IMR-90 (cell line): ENCODE data around the gene USH2A. TPM values are rescaled to one million over a fixed set of nuclear protein-coding genes. Genes with fewer than 3 reads are reported as not detected.

Experiments
- ATAC-seq: fragments of 200-7000 bp; cut with Tn5 transposase; 2 replicates; pipeline ENCODE4 v1.9.1; 2020; ENCODE audit warnings: low read depth, mild to moderate bottlenecking, moderate library complexity
- BruUV-seq: library from RNA; stranded (reverse); fragments of 400-500 nt; replicated peaks from 2 replicates; lab custom pipeline; 2021; lab: Mats Ljungman, UMichigan
- CTCF ChIA-PET: fragments of 300-600 bp; formaldehyde crosslinking; extraction: SDS; loops from one replicate; lab custom pipeline; 2021; ENCODE audit warnings: antibody characterized with exemption; lab: Yijun Ruan, JAX
- POLR2A ChIA-PET: fragments of 300-600 bp; sonication (Branson Sonifier 250); formaldehyde crosslinking; loops from one replicate; lab custom pipeline; 2022; ENCODE audit warnings: antibody characterized with exemption; ENCODE audit not compliant: unreplicated experiment; lab: Charles Lee
- DNase-seq: peaks from one replicate; pipeline ENCODE4 v3.0.0; 2013
- H2AFZ ChIP-seq: replicated peaks from 2 replicates; pipeline ENCODE3; 2013; ENCODE audit warnings: low read length, mild to moderate bottlenecking; ENCODE audit not compliant: poor library complexity
- H2AK5ac ChIP-seq: 2 replicates; pipeline ENCODE4 v1.6.1; 2013; ENCODE audit warnings: low read depth, low read length, inconsistent platforms
- H2AK9ac ChIP-seq: replicated peaks from 2 replicates; pipeline ENCODE3; 2013; ENCODE audit warnings: mild to moderate bottlenecking, low read depth, low read length, moderate library complexity; ENCODE audit not compliant: poor library complexity
- H2BK120ac ChIP-seq: 2 replicates; pipeline ENCODE4 v1.6.1; 2013; ENCODE audit warnings: low read depth, low read length, inconsistent platforms
- H2BK15ac ChIP-seq: 3 replicates; pipeline ENCODE4 v1.6.1; 2013; ENCODE audit warnings: low read depth, low read length, inconsistent platforms
- H2BK20ac ChIP-seq: 2 replicates; pipeline ENCODE4 v1.6.1; 2013; ENCODE audit warnings: low read depth, mild to moderate bottlenecking, inconsistent platforms, low read length, moderate library complexity
- H2BK5ac ChIP-seq: 2 replicates; pipeline ENCODE4 v1.6.1; 2013; ENCODE audit warnings: mild to moderate bottlenecking, low read depth, low read length, inconsistent platforms; ENCODE audit not compliant: poor library complexity, severe bottlenecking
- H3K14ac ChIP-seq: replicated peaks from 2 replicates; pipeline ENCODE4 v1.6.1; 2013; ENCODE audit warnings: low read depth, low read length, inconsistent platforms
- H3K18ac ChIP-seq: 2 replicates; pipeline ENCODE4 v1.6.1; 2013; ENCODE audit warnings: low read depth, low read length, control low read depth
- H3K23ac ChIP-seq: 2 replicates; pipeline ENCODE4 v1.6.1; 2013; ENCODE audit warnings: low read depth, low read length, inconsistent platforms
- H3K27ac ChIP-seq: 2 replicates; pipeline ENCODE4 v1.5.1; 2013; ENCODE audit warnings: mild to moderate bottlenecking, control low read depth, low read length; ENCODE audit not compliant: insufficient read depth
- H3K27me3 ChIP-seq: 2 replicates; pipeline ENCODE4 v1.6.1; 2013; ENCODE audit warnings: low read length; ENCODE audit not compliant: control insufficient read depth, insufficient read depth
- H3K36me3 ChIP-seq: 2 replicates; pipeline ENCODE4 v1.6.1; 2013; ENCODE audit warnings: low read length, mixed read lengths; ENCODE audit not compliant: control insufficient read depth, insufficient read depth
- H3K4ac ChIP-seq: 2 replicates; pipeline ENCODE4 v1.6.1; 2013; ENCODE audit warnings: low read depth, low read length, inconsistent platforms
- H3K4me1 ChIP-seq: 2 replicates; pipeline ENCODE4 v1.6.1; 2013; ENCODE audit warnings: low read length, mixed read lengths; ENCODE audit not compliant: control insufficient read depth, insufficient read depth
- H3K4me2 ChIP-seq: 2 replicates; pipeline ENCODE4 v1.6.1; 2013; ENCODE audit warnings: low read depth, mild to moderate bottlenecking, control low read depth, low read length, moderate library complexity
- H3K4me3 ChIP-seq: 2 replicates; pipeline ENCODE4 v1.5.1; 2013; ENCODE audit warnings: low read depth, mild to moderate bottlenecking, control low read depth, low read length, moderate library complexity; ENCODE audit not compliant: insufficient read depth
- H3K56ac ChIP-seq: 2 replicates; pipeline ENCODE4 v1.6.1; 2013; ENCODE audit warnings: low read length, inconsistent platforms; ENCODE audit not compliant: insufficient read depth; ENCODE audit errors: extremely low read depth
- H3K79me1 ChIP-seq, 2 experiments: 2 replicates each; pipeline ENCODE4 v1.6.1; 2013; ENCODE audit warnings: low read length in 2 of 2, inconsistent platforms in 1 of 2, low read depth in 1 of 2
- H3K9ac ChIP-seq: 2 replicates; pipeline ENCODE4 v1.6.1; 2013; ENCODE audit warnings: low read depth, low read length, control low read depth
- H3K9me1 ChIP-seq: 2 replicates; pipeline ENCODE4 v1.6.1; 2013; ENCODE audit warnings: low read length, inconsistent platforms; ENCODE audit not compliant: insufficient read depth
- H3K9me3 ChIP-seq: 2 replicates; pipeline ENCODE4 v1.6.1; 2013; ENCODE audit warnings: low read length; ENCODE audit not compliant: control insufficient read depth, insufficient read depth
- H4K20me1 ChIP-seq: 2 replicates; pipeline ENCODE4 v1.6.1; 2013; ENCODE audit warnings: low read length, inconsistent platforms; ENCODE audit not compliant: insufficient read depth
- H4K5ac ChIP-seq: 2 replicates; pipeline ENCODE4 v1.6.1; 2013; ENCODE audit warnings: mild to moderate bottlenecking, low read depth, low read length, control low read depth
- H4K8ac ChIP-seq, 2 experiments: 2 replicates each; pipeline ENCODE4 v1.6.1; 2013; ENCODE audit warnings: low read depth in 2 of 2, low read length in 2 of 2, control low read depth in 1 of 2, inconsistent platforms in 1 of 2
- H4K91ac ChIP-seq: 2 replicates; pipeline ENCODE4 v1.6.1; 2013; ENCODE audit warnings: low read depth, low read length, inconsistent platforms; ENCODE audit not compliant: insufficient read depth
- BHLHE40 ChIP-seq: fragments of 150-350 bp; IDR thresholded peaks from 2 replicates; pipeline ENCODE4 v1.6.1; 2016; ENCODE audit warnings: mild to moderate bottlenecking, low read depth, low read length
- CEBPB ChIP-seq: IDR thresholded peaks from 2 replicates; pipeline ENCODE4 v1.6.1; 2012; ENCODE audit warnings: low read depth, low read length, improper control_type of control experiment
- CHD1 ChIP-seq: IDR thresholded peaks from 2 replicates; pipeline ENCODE4 v1.6.1; 2012; ENCODE audit warnings: low read depth, low read length, improper control_type of control experiment
- CTCF ChIP-seq: conservative IDR thresholded peaks from 2 replicates; pipeline ENCODE4 v1.5.1; 2012; ENCODE audit warnings: mild to moderate bottlenecking, low read depth, low read length, improper control_type of control experiment
- ELK1 ChIP-seq: fragments of 150-350 bp; IDR thresholded peaks from 2 replicates; pipeline ENCODE4 v1.6.1; 2016; ENCODE audit warnings: low read depth, mild to moderate bottlenecking, low read length, moderate library complexity, borderline replicate concordance
- FOS ChIP-seq: fragments of 150-350 bp; IDR thresholded peaks from 2 replicates; pipeline ENCODE4 v1.6.1; 2016; ENCODE audit warnings: low read depth, low read length
- MAFK ChIP-seq: IDR thresholded peaks from 2 replicates; pipeline ENCODE4 v1.6.1; 2012; ENCODE audit warnings: low read depth, low read length, improper control_type of control experiment
- MAZ ChIP-seq: IDR thresholded peaks from 2 replicates; pipeline ENCODE4 v1.6.1; 2012; ENCODE audit warnings: low read depth, mild to moderate bottlenecking, low read length, improper control_type of control experiment, moderate library complexity, borderline replicate concordance
- MXI1 ChIP-seq: IDR thresholded peaks from 2 replicates; pipeline ENCODE4 v1.6.1; 2012; ENCODE audit warnings: low read depth, mild to moderate bottlenecking, low read length, moderate library complexity, borderline replicate concordance
- NFE2L2 ChIP-seq: fragments of 150-350 bp; IDR thresholded peaks from 2 replicates; pipeline ENCODE4 v1.6.1; 2016; ENCODE audit warnings: low read depth, mild to moderate bottlenecking, low read length
- POLR2A ChIP-seq: IDR thresholded peaks from 2 replicates; pipeline ENCODE4 v1.6.1; 2012; ENCODE audit warnings: mild to moderate bottlenecking, low read depth, low read length
- RAD21 ChIP-seq: IDR thresholded peaks from 2 replicates; pipeline ENCODE4 v1.6.1; 2012; ENCODE audit warnings: low read length, improper control_type of control experiment
- RCOR1 ChIP-seq: IDR thresholded peaks from 2 replicates; pipeline ENCODE4 v1.6.1; 2012; ENCODE audit warnings: mild to moderate bottlenecking, low read length, improper control_type of control experiment; ENCODE audit not compliant: insufficient replicate concordance
- RFX5 ChIP-seq: IDR thresholded peaks from 2 replicates; pipeline ENCODE4 v1.8.0; 2012; ENCODE audit warnings: low read depth, mild to moderate bottlenecking, low read length, moderate library complexity
- SMC3 ChIP-seq: fragments of 150-350 bp; IDR thresholded peaks from 2 replicates; pipeline ENCODE4 v1.6.1; 2016; ENCODE audit warnings: low read depth, mild to moderate bottlenecking, antibody characterized with exemption, low read length, moderate library complexity
- USF2 ChIP-seq: fragments of 150-350 bp; IDR thresholded peaks from 2 replicates; pipeline ENCODE4 v1.6.1; 2017; ENCODE audit warnings: mild to moderate bottlenecking, antibody characterized with exemption, low read length, low read depth
- WGBS, 2 experiments: methylation state at CpG; one replicate each; pipeline versions ENCODE4 v1.1.5 to v1.1.7; 2013; ENCODE audit warnings: missing lambda C conversion rate in 2 of 2; ENCODE audit not compliant: insufficient read length in 1 of 2; ENCODE audit errors: extremely low coverage in 2 of 2; 5-methylcytosine and 5-hydroxymethylcytosine counted together
- dilution Hi-C: fragments of 300-500 bp; cut with HindIII; formaldehyde crosslinking; loops from one replicate; pipeline ENCODE4 v1.14.3; 2018; ENCODE audit warnings: low sequenced_read_pairs; ENCODE audit not compliant: unreplicated experiment
- in situ Hi-C: fragments of 300-500 bp; cut with MboI; formaldehyde crosslinking; loops from 3 replicates; pipeline ENCODE4 v1.14.3; 2019; ENCODE audit warnings: low sequenced_read_pairs, inconsistent platforms, mixed read lengths
- intact Hi-C: fragments of 100-400 bp; cut with micrococcal nuclease; formaldehyde crosslinking; loops from 2 replicates; pipeline ENCODE4 v1.10.0; 2022
- polyA plus RNA-seq, 3 experiments: library from polyadenylated mRNA; depleted of rRNA; stranded (reverse); fragments of >200 nt; gene quantifications; 2 replicates each; pipeline ENCODE4 v1.2.3, GENCODE V29; 2012; ENCODE audit warnings: low replicate concordance in 1 of 3
- total RNA-seq: library from RNA; depleted of rRNA; stranded (reverse); fragments of >200 nt; gene quantifications from 2 replicates; pipeline ENCODE4 v1.2.3, GENCODE V29; 2012

Gene USH2A
- total and polyA plus RNA-seq, 2 of the 4 experiments (the other 2 are of a cell fraction) = under 0.01 to 0.02 TPM

- POLR2A ChIA-PET = no interaction called here
- no peak overlapping the region for H4K5ac ChIP-seq
- H3K27ac ChIP-seq = no peak overlapping the region
- H3K27me3 ChIP-seq = no peaks in the 10 kb centered on the region
- no peak overlapping the region for H3K9ac ChIP-seq
- H4K91ac ChIP-seq = no peak overlapping the region
- H2BK15ac ChIP-seq = no peak overlapping the region
- dilution Hi-C loops (no loop called here), in situ Hi-C loops (no loop called here), intact Hi-C loops (no loop called here)
- H3K4me3 ChIP-seq = no peak overlapping the region
- no peak overlapping the region for H2AK9ac ChIP-seq
- H3K23ac ChIP-seq = no peak overlapping the region
- no peak overlapping the region for H2AK5ac ChIP-seq
- H3K4me2 ChIP-seq = no peak overlapping the region
- no peak overlapping the region for H2BK120ac ChIP-seq
- H3K14ac ChIP-seq = no peak overlapping the region
- TF ChIP-seq NFE2L2 (no peak), MAZ (no peak), FOS (no peak), RCOR1 (no peak), RFX5 (no peak), CTCF (no peak), RAD21 (no peak), ELK1 (no peak), MXI1 (no peak), POLR2A (no peak), CHD1 (no peak), MAFK (no peak), BHLHE40 (no peak), SMC3 (no peak), CEBPB (no peak), USF2 (no peak)
- H3K56ac ChIP-seq = no peak overlapping the region
- H3K4me1 ChIP-seq = peaks cover 1% of the 10 kb centered on the region; the same call in 1 of the 2 replicates
- CTCF ChIA-PET = interaction anchor here (0.6 kb wide), 1 partner anchor 499 kb away, joined by 3 read pairs; no protein-coding TSS in a partner anchor
- H3K9me3 ChIP-seq = peaks cover 2% of the 10 kb centered on the region; the same call in 1 of the 2 replicates
- peaks cover 26% of the 10 kb centered on the region for H3K36me3 ChIP-seq
- no peak overlapping the region for H4K8ac ChIP-seq
- H3K79me1 ChIP-seq = peaks cover 3 to 12% of the 10 kb centered on the region in 2 experiments; a peak in 1 of 4 replicates
- H2BK5ac ChIP-seq = no peak overlapping the region
- H2AFZ ChIP-seq = no peak overlapping the region
- no peak overlapping the region for H2BK20ac ChIP-seq
- H3K4ac ChIP-seq = no peak overlapping the region
- H3K9me1 ChIP-seq = no peaks in the 10 kb centered on the region
- ATAC-seq (no peak), DNase-seq (no peak)
- H4K20me1 ChIP-seq = no peaks in the 10 kb centered on the region
- no TSS peak for BruUV-seq
- WGBS, 2 experiments = 83% methylated on average over 4 of the region's 5 CpGs; no CpG with 5 or more reads in 1 of the 2 experiments
- H3K18ac ChIP-seq = no peak overlapping the region
These were observed 840.0 kb downstream of the USH2A start for GRCh38 chr1:215583185-215583749.
